PC-3 (cell line): Measurements from ENCODE around the gene MRPL4.

Source experiments
- EZH2 ChIP-seq: fragments of 300-600 bp; sonication (generic); IDR thresholded peaks from one replicate; pipeline ENCODE4 v1.6.1; 2017; ENCODE audit warnings: antibody characterized with exemption, mild to moderate bottlenecking, low read length; ENCODE audit not compliant: unreplicated experiment
- EZH2phosphoT487 ChIP-seq: fragments of 300-600 bp; sonication (generic); IDR thresholded peaks from 2 replicates; pipeline ENCODE4 v1.6.1; 2018; ENCODE audit warnings: mild to moderate bottlenecking, antibody characterized with exemption, low read length, borderline replicate concordance
- TF ChIP-seq, protein P1 (sequence below): fragments of 300-600 bp; sonication (generic); conservative IDR thresholded peaks from 2 replicates; pipeline ENCODE4 v1.5.1; 2017; ENCODE audit warnings: antibody characterized with exemption, low read depth, mild to moderate bottlenecking, low read length

DNA sequence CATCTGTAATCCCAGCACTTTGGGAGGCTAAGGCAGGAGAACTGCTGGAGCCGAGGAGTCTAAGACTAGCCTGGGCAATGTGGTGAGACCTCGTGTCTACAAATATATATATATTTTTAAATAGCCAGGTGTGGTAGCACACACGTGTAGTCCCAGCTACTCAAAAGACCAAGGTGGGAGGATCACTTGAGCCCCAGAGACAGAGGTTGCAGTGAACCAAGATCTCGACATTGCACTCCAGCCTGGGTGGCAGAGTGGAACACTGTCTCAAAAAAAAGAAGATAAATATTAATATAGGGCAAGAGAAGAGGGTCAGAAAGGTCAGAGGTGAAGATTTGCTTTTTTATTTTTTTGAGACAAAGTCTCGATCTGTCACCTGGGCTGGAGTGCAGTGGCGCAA is 5.5 kb upstream of the MRPL4 start:
- TF ChIP-seq, protein P1, sequence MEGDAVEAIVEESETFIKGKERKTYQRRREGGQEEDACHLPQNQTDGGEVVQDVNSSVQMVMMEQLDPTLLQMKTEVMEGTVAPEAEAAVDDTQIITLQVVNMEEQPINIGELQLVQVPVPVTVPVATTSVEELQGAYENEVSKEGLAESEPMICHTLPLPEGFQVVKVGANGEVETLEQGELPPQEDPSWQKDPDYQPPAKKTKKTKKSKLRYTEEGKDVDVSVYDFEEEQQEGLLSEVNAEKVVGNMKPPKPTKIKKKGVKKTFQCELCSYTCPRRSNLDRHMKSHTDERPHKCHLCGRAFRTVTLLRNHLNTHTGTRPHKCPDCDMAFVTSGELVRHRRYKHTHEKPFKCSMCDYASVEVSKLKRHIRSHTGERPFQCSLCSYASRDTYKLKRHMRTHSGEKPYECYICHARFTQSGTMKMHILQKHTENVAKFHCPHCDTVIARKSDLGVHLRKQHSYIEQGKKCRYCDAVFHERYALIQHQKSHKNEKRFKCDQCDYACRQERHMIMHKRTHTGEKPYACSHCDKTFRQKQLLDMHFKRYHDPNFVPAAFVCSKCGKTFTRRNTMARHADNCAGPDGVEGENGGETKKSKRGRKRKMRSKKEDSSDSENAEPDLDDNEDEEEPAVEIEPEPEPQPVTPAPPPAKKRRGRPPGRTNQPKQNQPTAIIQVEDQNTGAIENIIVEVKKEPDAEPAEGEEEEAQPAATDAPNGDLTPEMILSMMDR, result no peak
- TF ChIP-seq EZH2 (no peak), EZH2phosphoT487 (no peak)
